Uterus (tissue), 2 donors: ENCODE data around the gene SERPINE3.

Experiments used
- CTCF ChIP-seq, 4 experiments: fragments of 200-600 bp in 2 of 4; fragments of 450-650 bp in 2 of 4; sonication (generic) in 2 of 4; IDR thresholded peaks; one replicate each; pipeline ENCODE4 v1.5.1; 2016 to 2019; ENCODE audit warnings: antibody characterized with exemption in 4 of 4, mild to moderate bottlenecking in 2 of 4, moderate library complexity in 1 of 4
- POLR2A ChIP-seq, 2 donors: fragments of 450-650 bp; IDR thresholded peaks; one replicate each; pipeline ENCODE4 v1.6.1; 2016; ENCODE audit warnings: antibody characterized with exemption in 2 of 2, mild to moderate bottlenecking in 1 of 2, moderate library complexity in 1 of 2

GRCh38 chr13:51363625-51364024, 24.1 kb downstream of the SERPINE3 start:
- TF ChIP-seq CTCF (IDR thresholded peaks at IDR 0.05) = no peak
- no peak for TF ChIP-seq POLR2A (IDR thresholded peaks at IDR 0.05)
